DMS 273 (cell line): ENCODE measurements around the gene PKHD1.
"Not testable (repeated sequence)": the region's sequence is repeated elsewhere in the genome, so short reads cannot be mapped to it uniquely, and the experiment has no call there.

ENCODE experiments used
- DNase-seq: peaks from one replicate; lab custom pipeline; 2025; ENCODE audit not compliant: unreplicated experiment; lab: John Stamatoyannopoulos, UW

The PKHD1 gene

GRCh38 chr6:51865996-51866395, 221.4 kb downstream of the PKHD1 start:
- DNase-seq = no peak

GRCh38 chr6:51865176-51865575, 222.2 kb downstream of the PKHD1 start:
- no peak for DNase-seq

- DNase-seq = no peak
Measured at GRCh38 chr6:51857134-51857533, 230.3 kb downstream of the PKHD1 start.

- no peak for DNase-seq
Measured at GRCh38 chr6:51856508-51856907, 230.9 kb downstream of the PKHD1 start.

GRCh38 chr6:51855310-51856082, 231.9 kb downstream of the PKHD1 start:
- DNase-seq = peak; percentile 77

- no peak for DNase-seq
Measured at GRCh38 chr6:51854876-51855275, 232.5 kb downstream of the PKHD1 start.

GRCh38 chr6:51854347-51854746, 233.1 kb downstream of the PKHD1 start:
- no peak for DNase-seq

- not testable (repeated sequence) for DNase-seq
Measured at GRCh38 chr6:51853109-51853508, 234.3 kb downstream of the PKHD1 start.

- DNase-seq = no peak
Measured at GRCh38 chr6:51846531-51846930, 240.9 kb downstream of the PKHD1 start.

- no peak for DNase-seq
Measured at GRCh38 chr6:51844336-51844735, 243.1 kb downstream of the PKHD1 start.

- DNase-seq = no peak
Measured at GRCh38 chr6:51843456-51844056, 243.9 kb downstream of the PKHD1 start.

- DNase-seq = no peak
Measured at GRCh38 chr6:51842804-51843378, 244.5 kb downstream of the PKHD1 start.

GRCh38 chr6:51842061-51842803, 245.2 kb downstream of the PKHD1 start:
- DNase-seq = no peak

GRCh38 chr6:51841626-51842025, 245.8 kb downstream of the PKHD1 start:
- DNase-seq = no peak

GRCh38 chr6:51839726-51840374, 247.6 kb downstream of the PKHD1 start:
- DNase-seq = no peak

GRCh38 chr6:51830666-51831065, 256.7 kb downstream of the PKHD1 start:
- no peak for DNase-seq

- DNase-seq = no peak
Measured at GRCh38 chr6:51827580-51827979, 259.8 kb downstream of the PKHD1 start.

- no peak for DNase-seq
Measured at GRCh38 chr6:51824940-51825339, 262.5 kb downstream of the PKHD1 start.

GRCh38 chr6:51820555-51820954, 266.9 kb downstream of the PKHD1 start:
- DNase-seq = no peak

- DNase-seq = no peak
Measured at GRCh38 chr6:51818520-51819022, 268.8 kb downstream of the PKHD1 start.

- DNase-seq = no peak
Measured at GRCh38 chr6:51817832-51818231, 269.6 kb downstream of the PKHD1 start.
